Vagina (tissue), 2 donors: ENCODE results near the gene EML1.

Source experiments
- POLR2A ChIP-seq, 2 donors: fragments of 450-650 bp; IDR thresholded peaks; one replicate each; pipeline ENCODE4 v1.6.1; 2017; ENCODE audit warnings: antibody characterized with exemption in 2 of 2, mild to moderate bottlenecking in 2 of 2, moderate library complexity in 2 of 2
- POLR2AphosphoS5 ChIP-seq, 2 donors: sonication (generic); formaldehyde crosslinking; IDR thresholded peaks; one replicate each; pipeline ENCODE4 v1.9.0; 2017; ENCODE audit warnings: antibody characterized with exemption in 2 of 2, mild to moderate bottlenecking in 2 of 2, low read depth in 1 of 2; ENCODE audit not compliant: insufficient read depth in 1 of 2
- TF ChIP-seq, protein P1 (sequence below), 3 experiments: fragments of 450-650 bp in 2 of 3; fragments of 200-600 bp in 1 of 3; sonication (generic) in 1 of 3; IDR thresholded peaks; one replicate each; pipeline ENCODE4 v1.5.1; 2017 to 2019; ENCODE audit warnings: antibody characterized with exemption in 3 of 3, mild to moderate bottlenecking in 2 of 3, moderate library complexity in 2 of 3

DNA sequence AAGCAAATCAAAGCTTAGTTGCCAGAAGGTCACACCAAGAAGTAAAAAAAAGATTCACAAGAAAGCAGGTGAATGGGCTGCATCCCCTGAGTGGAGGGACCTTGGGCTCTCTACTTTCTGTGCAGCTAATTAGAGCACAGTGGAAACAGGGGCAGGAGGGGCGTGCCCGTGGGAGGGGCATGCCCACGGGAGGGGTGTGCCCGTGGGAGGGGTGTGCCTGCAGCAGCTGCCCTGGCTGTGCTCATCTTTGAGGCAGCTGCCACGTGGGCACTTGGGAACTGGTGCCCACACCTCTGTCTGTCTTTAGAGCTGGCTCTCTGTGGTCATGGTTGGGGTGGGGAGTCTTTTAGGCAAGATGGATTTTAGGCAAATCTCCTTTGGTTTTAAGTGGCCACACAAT lies 60.0 kb downstream of the EML1 start:
- no peak for TF ChIP-seq POLR2A (IDR thresholded peaks at IDR 0.05)
- TF ChIP-seq, protein P1, sequence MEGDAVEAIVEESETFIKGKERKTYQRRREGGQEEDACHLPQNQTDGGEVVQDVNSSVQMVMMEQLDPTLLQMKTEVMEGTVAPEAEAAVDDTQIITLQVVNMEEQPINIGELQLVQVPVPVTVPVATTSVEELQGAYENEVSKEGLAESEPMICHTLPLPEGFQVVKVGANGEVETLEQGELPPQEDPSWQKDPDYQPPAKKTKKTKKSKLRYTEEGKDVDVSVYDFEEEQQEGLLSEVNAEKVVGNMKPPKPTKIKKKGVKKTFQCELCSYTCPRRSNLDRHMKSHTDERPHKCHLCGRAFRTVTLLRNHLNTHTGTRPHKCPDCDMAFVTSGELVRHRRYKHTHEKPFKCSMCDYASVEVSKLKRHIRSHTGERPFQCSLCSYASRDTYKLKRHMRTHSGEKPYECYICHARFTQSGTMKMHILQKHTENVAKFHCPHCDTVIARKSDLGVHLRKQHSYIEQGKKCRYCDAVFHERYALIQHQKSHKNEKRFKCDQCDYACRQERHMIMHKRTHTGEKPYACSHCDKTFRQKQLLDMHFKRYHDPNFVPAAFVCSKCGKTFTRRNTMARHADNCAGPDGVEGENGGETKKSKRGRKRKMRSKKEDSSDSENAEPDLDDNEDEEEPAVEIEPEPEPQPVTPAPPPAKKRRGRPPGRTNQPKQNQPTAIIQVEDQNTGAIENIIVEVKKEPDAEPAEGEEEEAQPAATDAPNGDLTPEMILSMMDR (IDR thresholded peaks at IDR 0.05): no peak
- no peak for TF ChIP-seq POLR2AphosphoS5 (IDR thresholded peaks at IDR 0.05; ENCODE audit: insufficient read depth in 1 of 2, low read depth in 1 of 2)
